GM21526 (cell line): ENCODE measurements around the gene TARS3.
A peak's percentile ranks its signal among the peaks of the same experiment; 100 is the strongest.

Experiments used
- ATAC-seq: cut with Tn5 transposase; IDR thresholded peaks from one replicate; pipeline ENCODE4 v1.9.1; 2021; ENCODE audit warnings: moderate library complexity; ENCODE audit not compliant: unreplicated experiment, low FRiP score

The TARS3 gene

GRCh38 chr15:101707983-101708382 lies 16.3 kb downstream of the TARS3 start:
- no peak for ATAC-seq

GRCh38 chr15:101702077-101702476 lies 22.2 kb downstream of the TARS3 start:
- ATAC-seq = no peak

- ATAC-seq = no peak
These were observed 26.0 kb downstream of the TARS3 start for GRCh38 chr15:101698314-101698713.

- ATAC-seq = no peak
These were observed 26.8 kb downstream of the TARS3 start for GRCh38 chr15:101697488-101697887.

GRCh38 chr15:101696829-101697228 lies 27.4 kb downstream of the TARS3 start:
- ATAC-seq = no peak

- ATAC-seq = no peak
These were observed 30.0 kb downstream of the TARS3 start for GRCh38 chr15:101694261-101694660.

GRCh38 chr15:101692801-101693598 lies 31.3 kb downstream of the TARS3 start:
- no peak for ATAC-seq

GRCh38 chr15:101689901-101690300 lies 34.4 kb downstream of the TARS3 start:
- no peak for ATAC-seq

GRCh38 chr15:101686718-101687117 lies 37.6 kb downstream of the TARS3 start:
- no peak for ATAC-seq

GRCh38 chr15:101684877-101685276 lies 39.4 kb downstream of the TARS3 start:
- no peak for ATAC-seq

GRCh38 chr15:101684384-101684783 lies 39.9 kb downstream of the TARS3 start:
- no peak for ATAC-seq

- no peak for ATAC-seq
These were observed 44.5 kb downstream of the TARS3 start for GRCh38 chr15:101679806-101680205.

- no peak for ATAC-seq
These were observed 47.3 kb downstream of the TARS3 start for GRCh38 chr15:101676921-101677329.

- peak; percentile 94 for ATAC-seq
These were observed 48.3 kb downstream of the TARS3 start for GRCh38 chr15:101675796-101676582.

- no peak for ATAC-seq
These were observed 49.3 kb downstream of the TARS3 start for GRCh38 chr15:101675015-101675414.

GRCh38 chr15:101672298-101672697 lies 52.0 kb downstream of the TARS3 start:
- no peak for ATAC-seq

GRCh38 chr15:101669744-101670143 lies 54.5 kb downstream of the TARS3 start:
- no peak for ATAC-seq

GRCh38 chr15:101667881-101668280 lies 56.4 kb downstream of the TARS3 start:
- ATAC-seq = no peak

GRCh38 chr15:101664303-101664913 lies 59.9 kb downstream of the TARS3 start:
- ATAC-seq = no peak

GRCh38 chr15:101662203-101662602 lies 62.1 kb downstream of the TARS3 start:
- no peak for ATAC-seq

GRCh38 chr15:101660005-101660404 lies 64.3 kb downstream of the TARS3 start:
- no peak for ATAC-seq
